Measurements from ENCODE around the gene EDC4.

The EDC4 gene

GRCh38 chr16:67907397-67908180 is 34.7 kb downstream of the EDC4 start:
- TF ChIP-seq TAF1 (IDR thresholded peaks at IDR 0.05; ENCODE audit: borderline replicate concordance, insufficient read depth, low read length) (no peak), FOXP2 (optimal IDR thresholded peaks at IDR 0.05; ENCODE audit: borderline replicate concordance, extremely low read depth, extremely low read length, insufficient read depth) (no peak), POLR2AphosphoS5 (IDR thresholded peaks at IDR 0.05; ENCODE audit: low read depth, low read length) (no peak), SIN3A (IDR thresholded peaks at IDR 0.05; ENCODE audit: borderline replicate concordance, insufficient read depth, low read length) (no peak), REST (IDR thresholded peaks at IDR 0.05; ENCODE audit: insufficient read depth in 1 of 2, low read depth in 2 of 2, low read length in 2 of 2) (no peak)

GRCh38 chr16:67909056-67909742 is 36.3 kb downstream of the EDC4 start:
- TF ChIP-seq REST (IDR thresholded peaks at IDR 0.05; ENCODE audit: insufficient read depth in 1 of 2, low read depth in 2 of 2, low read length in 2 of 2): no peak
- no peak for TF ChIP-seq SIN3A (IDR thresholded peaks at IDR 0.05; ENCODE audit: borderline replicate concordance, insufficient read depth, low read length)
- no peak for TF ChIP-seq TAF1 (IDR thresholded peaks at IDR 0.05; ENCODE audit: borderline replicate concordance, insufficient read depth, low read length)
- TF ChIP-seq FOXP2 (optimal IDR thresholded peaks at IDR 0.05; ENCODE audit: borderline replicate concordance, extremely low read depth, extremely low read length, insufficient read depth): no peak
- no peak for TF ChIP-seq POLR2AphosphoS5 (IDR thresholded peaks at IDR 0.05; ENCODE audit: low read depth, low read length)

- no peak for TF ChIP-seq POLR2AphosphoS5 (IDR thresholded peaks at IDR 0.05; ENCODE audit: low read depth, low read length)
- no peak for TF ChIP-seq SIN3A (IDR thresholded peaks at IDR 0.05; ENCODE audit: borderline replicate concordance, insufficient read depth, low read length)
Observed at GRCh38 chr16:67910158-67910557, 37.3 kb downstream of the EDC4 start.

DNA sequence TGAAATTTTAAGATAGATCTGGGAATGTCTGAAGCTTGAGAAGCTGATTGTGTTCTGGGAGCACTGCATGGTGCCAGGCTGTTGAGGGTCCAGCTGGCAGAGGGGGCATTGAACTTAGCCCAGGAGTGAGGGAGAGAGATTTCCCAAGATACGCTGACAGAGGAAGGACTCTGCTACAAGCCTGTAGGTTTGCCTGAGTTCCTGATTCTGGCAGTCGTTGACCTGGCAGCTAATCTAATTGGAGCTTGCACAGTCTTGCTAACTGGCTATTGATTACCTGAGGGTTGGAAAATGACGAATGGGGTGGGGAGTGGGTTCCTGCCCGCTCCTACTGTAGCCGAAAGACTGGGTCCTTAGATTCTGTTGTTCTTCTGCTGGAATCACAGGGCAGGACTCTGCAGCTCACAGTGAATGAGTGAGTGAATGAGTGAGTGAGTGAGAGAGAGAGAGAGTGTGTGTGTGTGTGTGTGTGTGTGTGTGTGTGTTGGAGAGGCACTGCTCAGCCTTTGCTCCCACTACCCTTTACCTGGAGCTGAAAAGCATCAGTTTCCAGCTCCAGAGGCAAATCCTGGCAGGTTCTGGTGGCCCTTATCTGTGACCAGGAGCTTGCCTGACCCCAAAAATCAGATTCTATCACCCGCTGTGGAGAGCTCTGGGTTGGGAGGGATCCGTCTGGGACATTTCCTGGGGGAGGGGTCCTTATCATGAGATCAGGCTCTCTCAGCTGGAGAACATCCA is 42.1 kb downstream of the EDC4 start:
- TF ChIP-seq TAF1 (IDR thresholded peaks at IDR 0.05; ENCODE audit: borderline replicate concordance, insufficient read depth, low read length) (no peak), SIN3A (IDR thresholded peaks at IDR 0.05; ENCODE audit: borderline replicate concordance, insufficient read depth, low read length) (no peak), POLR2AphosphoS5 (IDR thresholded peaks at IDR 0.05; ENCODE audit: low read depth, low read length) (no peak), FOXP2 (optimal IDR thresholded peaks at IDR 0.05; ENCODE audit: borderline replicate concordance, extremely low read depth, extremely low read length, insufficient read depth) (no peak), REST (IDR thresholded peaks at IDR 0.05; ENCODE audit: insufficient read depth in 1 of 2, low read depth in 2 of 2, low read length in 2 of 2) (no peak)
